ENCODE data around the gene TAOK2.
"Not testable (repeated sequence)": the region's sequence is repeated elsewhere in the genome, so short reads cannot be mapped to it uniquely, and the experiment has no call there.

The TAOK2 gene

GRCh38 chr16:29973384-29974246, at the start of gene TAOK2:
TAOK2 (plus strand) TSS chr16:29973868; CDS start chr16:29977773, 3,905 bp downstream.
- H3K4me3 ChIP-seq (ENCODE audit: low read depth, low read length), result peak within 1 kb of the TSS; percentile 85
- no peak for TF ChIP-seq CTCF (IDR thresholded peaks at IDR 0.05; ENCODE audit: low read depth, low read length)

GRCh38 chr16:29925105-29925756, 48.4 kb upstream of the TAOK2 start:
- peak overlapping the region; percentile 93 for H3K4me3 ChIP-seq (ENCODE audit: low read depth, low read length)
- TF ChIP-seq CTCF (IDR thresholded peaks at IDR 0.05; ENCODE audit: low read depth, low read length), result no peak

- TF ChIP-seq CTCF (IDR thresholded peaks at IDR 0.05; ENCODE audit: low read depth, low read length), result no peak
- peak within 1 kb of the TSS; percentile 93 for H3K4me3 ChIP-seq (ENCODE audit: low read depth, low read length)
These were observed 47.6 kb upstream of the TAOK2 start, which contains the start of gene KCTD13 for GRCh38 chr16:29925781-29926710. KCTD13 (minus strand) TSS chr16:29926226; CDS start chr16:29926033, 193 bp downstream.

- H3K4me3 ChIP-seq (ENCODE audit: low read depth, low read length), result peak overlapping the region; percentile 93
- TF ChIP-seq CTCF (IDR thresholded peaks at IDR 0.05; ENCODE audit: low read depth, low read length), result no peak
These were observed 47.0 kb upstream of the TAOK2 start for GRCh38 chr16:29926711-29927052.

GRCh38 chr16:29927070-29927905, 46.4 kb upstream of the TAOK2 start:
- no peak for TF ChIP-seq CTCF (IDR thresholded peaks at IDR 0.05; ENCODE audit: low read depth, low read length)

GRCh38 chr16:29931750-29932149, 41.9 kb upstream of the TAOK2 start:
- H3K4me3 ChIP-seq (ENCODE audit: low read depth, low read length), result not testable (repeated sequence)

More at GRCh38 chr16:29927070-29927905, 46.4 kb upstream of the TAOK2 start:
- H3K4me3 ChIP-seq (ENCODE audit: low read depth, low read length), result peak overlapping the region; percentile 93

Data from WI38 (cell line).